CD4-positive, alpha-beta T cell treated with Interleukin-2 at 100 ng/mL for 4 hours (primary cell): Measurements from ENCODE around the gene RNF44.

Experiments used
- DNase-seq: peaks from one replicate; pipeline ENCODE4 v3.0.0-alpha.2; 2020; ENCODE audit warnings: low spot score

The RNF44 gene

DNA sequence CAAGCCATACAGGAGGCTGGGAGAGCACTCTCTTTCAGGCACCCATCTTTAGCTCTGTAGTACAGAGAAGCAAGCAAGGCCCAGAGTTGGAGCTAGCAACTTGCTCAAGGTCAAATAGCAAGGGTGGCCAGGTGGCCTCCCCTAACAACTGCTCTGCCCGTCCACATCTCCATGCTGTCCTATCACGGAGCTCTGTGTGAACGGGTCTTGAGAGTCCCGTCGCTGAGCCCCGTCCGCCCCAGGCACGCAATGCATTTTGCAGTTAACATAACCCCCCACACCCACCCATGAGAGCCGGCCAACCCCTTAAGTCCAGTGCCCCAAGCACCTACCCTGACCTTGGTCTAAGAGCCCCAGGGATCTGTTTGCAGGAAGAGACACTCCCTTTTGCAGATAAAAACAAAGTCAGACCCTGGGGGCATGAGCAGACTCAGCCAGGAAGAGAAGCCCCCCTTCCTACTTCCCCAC is 1.5 kb downstream of the RNF44 start:
- DNase-seq: no peak

DNA sequence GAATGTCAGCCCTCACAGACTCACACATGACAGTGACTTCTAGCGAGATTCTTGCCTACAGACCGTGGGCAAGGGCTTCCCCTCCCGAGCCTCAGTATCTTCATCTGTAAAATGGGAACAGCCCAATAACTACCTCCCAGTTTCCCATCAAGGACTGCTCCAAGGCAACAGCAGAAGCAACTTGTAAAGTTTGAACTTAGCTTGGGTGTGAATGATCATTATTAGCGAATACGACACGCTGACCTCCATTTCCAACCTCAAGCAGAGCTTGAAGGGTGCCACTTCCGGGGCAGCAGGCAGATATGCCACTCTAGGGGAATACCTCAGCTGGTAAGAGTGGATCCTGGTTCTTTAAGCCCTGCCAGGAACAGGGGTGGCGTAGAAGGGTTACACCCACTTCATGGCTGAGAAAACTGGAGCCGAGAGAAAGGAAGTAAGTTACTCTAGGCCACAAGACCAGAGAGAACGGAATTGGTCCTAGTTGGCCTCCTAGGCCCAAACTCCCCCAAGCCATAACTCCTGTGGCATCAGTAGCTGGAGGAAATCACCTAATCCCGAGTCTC is 2.0 kb downstream of the RNF44 start:
- peak; percentile 64 for DNase-seq

- no peak for DNase-seq
These were observed 2.6 kb downstream of the RNF44 start for GRCh38 chr5:176534640-176535039.

DNA sequence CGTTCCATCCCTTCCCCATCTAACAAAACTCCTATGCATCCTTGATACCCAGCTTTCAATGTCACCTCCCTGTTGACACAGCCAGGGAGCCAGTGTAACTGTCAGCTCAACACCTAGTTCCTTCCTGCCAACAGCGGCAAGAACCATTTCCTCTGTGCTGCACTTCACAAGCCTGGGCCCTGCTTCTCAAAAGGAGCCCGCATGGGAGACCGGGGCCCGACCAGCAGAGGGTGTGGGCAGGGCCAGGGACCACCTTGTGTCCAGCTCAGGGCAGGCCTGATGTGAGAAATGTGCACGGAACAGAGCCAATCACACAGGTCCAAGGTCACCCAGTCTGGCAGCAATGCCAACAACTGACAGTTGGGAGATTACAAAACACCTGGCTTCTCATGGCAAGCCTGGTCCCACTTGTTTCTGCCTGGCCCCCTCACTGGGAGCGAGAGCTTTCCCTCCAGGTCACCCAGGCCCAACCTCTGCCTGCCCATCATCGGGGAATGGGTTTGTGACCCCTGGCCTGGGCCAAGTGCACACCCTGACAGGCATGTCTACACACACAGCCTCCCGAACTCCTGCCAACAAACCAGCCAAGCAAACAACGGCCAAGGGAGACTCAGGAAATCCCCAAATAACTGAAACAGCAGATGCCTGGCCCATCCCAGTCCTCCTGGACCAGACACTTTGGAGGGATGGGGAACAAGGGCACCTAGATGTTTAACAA is 3.1 kb downstream of the RNF44 start:
- peak; percentile 65 for DNase-seq

DNA sequence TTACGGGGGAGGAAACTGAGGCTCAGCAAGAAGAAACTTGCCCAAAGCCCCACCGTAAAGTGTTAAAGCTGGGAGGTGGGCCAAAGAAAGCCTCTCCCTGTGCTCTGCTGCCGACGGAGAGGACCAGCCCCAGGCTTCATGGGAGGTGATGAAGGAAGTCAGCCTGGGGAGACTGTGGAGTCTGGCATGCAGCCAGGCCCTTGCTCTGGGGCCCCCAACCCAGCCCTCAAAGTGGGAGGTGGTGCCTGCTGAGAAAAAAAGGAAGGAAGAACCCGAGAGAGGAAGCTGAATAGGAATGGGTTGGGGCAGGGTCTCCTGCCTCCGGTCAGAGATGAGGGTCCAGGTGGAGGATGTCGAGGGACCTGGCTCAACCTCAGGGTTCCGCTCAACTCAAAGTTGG is 3.8 kb downstream of the RNF44 start:
- no peak for DNase-seq

DNA sequence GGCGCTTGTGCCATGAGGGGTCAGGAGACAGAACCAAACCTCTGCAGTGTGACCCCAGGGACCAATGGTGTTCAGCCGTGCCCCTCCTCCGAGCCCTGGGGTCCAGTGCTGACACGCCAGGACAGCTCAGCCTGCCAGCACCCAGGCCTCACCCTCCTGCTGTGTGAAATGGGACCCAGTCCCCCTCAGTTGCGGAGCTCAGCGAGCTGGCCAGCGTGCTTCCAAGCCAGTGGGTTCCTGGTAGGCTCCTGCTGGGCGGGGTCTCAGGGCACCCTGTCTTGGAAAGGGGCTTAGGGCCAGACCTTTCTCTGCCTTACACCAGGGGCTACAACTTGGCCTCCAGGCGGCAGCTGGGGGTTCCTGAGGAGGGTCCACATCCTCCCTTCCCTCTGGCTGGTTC is 4.4 kb downstream of the RNF44 start:
- DNase-seq: no peak

DNA sequence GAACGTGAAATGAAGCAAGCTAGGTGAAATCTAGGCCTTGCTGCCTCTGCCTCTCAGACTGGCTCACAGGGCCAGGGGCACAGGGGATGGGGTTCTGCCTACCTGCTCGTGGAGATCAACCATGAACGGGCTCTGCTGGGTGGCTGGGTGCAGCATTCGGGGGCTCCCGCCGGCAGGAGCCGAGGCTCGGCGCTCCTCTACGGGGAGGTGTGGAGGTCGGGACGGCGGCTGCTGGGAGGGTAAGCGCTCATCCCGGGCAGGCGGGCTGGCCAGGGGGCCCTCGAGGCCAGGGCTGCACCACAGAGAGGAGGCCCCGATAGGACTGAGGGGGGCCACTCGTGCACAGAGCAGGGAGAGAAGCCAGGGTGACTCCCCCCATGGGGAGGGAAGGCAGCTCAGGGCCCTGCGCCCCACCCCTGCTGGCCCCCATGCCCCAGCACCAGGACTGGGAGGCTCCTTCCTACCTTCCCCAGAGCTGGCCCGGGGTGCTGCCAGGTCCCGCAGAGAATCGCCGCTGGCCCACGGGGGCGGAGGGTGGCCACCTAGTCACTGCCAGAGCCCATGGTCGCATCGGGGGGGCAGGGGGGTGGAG is 5.2 kb downstream of the RNF44 start:
- DNase-seq: no peak

DNA sequence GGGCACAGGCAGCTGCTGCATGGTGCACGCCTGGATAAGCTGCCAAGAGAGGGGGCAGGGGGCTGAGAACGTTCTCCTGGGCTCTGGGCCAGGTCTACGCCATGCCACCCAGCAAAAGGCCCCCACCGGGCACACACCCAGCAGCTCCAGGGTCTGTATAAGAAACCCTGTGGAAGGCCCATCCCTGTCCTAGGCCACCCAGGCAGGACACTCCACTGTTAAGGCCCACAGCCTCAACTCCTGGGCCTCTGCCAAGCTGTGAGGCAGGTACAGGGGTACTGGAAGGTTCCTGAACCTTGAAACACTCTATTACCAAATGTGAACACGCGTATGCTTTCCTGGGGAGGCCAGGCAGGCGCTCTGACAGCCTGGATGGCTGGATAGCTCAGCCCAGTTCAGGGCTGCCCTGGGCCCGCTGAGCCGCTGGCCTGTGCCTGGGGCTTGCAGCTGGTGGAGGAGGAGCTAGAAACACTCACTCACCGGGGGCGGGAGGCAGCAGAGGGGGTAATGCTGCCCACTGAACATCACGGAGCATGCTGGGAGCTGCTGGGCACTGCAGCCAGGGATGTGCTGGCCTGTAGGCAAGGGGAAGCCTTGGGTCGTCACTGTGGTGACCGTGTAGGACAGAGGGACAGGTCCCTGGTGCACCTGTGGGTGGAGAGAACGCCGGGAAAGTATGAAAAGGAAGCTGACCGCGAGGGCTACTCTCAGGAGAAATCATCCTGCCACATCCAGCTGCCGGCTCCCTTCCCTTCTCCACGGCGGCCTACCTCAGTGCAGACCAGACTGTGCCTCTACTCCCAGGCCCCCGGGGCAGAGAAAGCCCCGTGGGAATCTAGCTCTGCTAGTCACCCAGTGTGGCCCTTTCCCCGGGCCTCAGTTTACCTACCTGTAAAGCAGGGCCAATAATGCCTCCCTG is 6.0 kb downstream of the RNF44 start:
- DNase-seq: no peak

- DNase-seq: no peak
These were observed 6.7 kb downstream of the RNF44 start for GRCh38 chr5:176530393-176530982.

DNA sequence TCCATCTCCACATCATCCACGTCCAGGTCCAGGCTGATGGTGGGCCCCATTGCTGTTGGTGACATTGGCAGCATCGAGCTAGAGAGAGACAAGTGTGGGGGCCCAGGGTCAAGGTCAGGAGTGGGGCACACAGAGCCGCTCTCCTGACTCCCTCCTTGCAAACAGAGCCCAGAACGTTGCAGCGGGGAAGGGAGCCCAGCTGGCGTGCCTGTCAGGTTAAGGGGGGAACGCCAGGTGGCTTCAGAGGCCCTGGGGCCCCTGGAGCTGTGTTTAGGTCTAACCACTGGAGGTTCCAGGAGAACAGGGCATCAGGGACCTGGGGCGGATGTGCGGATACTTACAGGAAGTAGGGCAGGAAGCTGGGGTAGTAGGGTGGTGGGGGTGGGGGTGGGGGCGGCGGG is 7.5 kb downstream of the RNF44 start:
- DNase-seq: peak; percentile 62

- no peak for DNase-seq
These were observed 8.0 kb downstream of the RNF44 start for GRCh38 chr5:176529116-176529740.

- DNase-seq: no peak
These were observed 8.5 kb downstream of the RNF44 start for GRCh38 chr5:176528761-176529115.

DNA sequence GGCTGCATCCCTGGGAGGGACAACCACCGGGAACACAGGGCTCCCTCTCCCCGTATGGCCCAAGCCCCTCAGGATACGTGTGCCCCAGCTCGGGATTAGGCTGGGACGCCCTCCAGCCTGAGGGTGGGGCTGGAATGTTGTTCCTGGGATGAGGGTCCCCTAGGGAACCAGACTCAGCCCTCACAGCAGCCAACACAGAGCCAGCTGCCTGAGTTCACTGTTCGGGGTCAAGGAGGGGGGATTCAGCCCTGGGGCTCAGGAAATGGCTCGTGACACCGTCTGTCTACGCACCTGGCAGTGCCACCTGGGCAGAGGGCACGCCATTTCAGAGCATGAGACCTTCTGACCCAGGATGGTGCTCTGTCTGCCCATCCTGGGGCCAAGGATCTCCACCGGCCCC is 8.9 kb downstream of the RNF44 start:
- no peak for DNase-seq

DNA sequence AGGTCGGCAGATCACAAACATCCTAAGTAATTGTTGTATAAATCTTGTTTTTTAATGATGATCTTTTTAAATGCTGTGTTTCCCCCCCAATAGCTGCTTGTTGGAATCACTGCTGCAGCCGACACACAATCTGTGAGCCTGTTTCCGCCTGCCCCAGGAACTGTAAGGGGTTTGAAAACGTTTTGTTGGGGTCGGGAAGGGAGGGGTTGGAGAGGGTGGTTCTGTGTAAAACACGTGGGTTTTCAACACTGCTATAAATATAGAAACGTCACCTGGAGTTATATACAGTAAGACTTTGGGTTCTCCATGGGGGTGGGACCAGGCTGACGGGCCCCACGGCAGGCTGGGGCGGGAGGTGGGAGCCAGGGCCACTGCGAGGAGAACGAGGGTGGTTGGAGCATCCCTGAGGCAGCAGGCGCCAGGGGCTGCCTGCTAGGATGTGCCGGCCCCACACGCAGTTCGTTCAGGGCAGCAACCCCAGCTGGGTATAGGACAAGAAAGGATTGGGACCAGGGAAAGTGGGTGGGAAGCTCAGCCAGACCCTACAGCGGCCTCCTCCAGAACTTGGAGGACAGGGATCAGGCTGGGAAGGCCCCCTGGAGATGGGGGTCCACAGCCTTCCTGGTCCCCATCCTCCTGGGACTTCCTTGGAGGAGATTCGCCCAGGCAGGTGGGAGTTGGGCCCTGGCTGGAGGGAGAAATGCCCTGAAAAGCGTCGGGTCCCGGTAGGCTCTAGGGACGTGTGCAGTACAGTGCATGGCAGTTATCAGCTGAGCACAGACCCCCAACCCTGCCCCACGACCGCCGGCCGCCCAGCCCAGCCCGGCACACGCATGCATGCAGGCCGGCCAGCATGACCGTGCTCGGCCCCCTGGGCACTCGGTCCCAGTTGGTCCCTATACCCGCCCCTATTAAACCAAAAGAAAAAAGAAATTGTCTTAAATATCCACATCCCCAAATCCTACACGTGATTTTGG is 9.7 kb downstream of the RNF44 start:
- DNase-seq: no peak

DNA sequence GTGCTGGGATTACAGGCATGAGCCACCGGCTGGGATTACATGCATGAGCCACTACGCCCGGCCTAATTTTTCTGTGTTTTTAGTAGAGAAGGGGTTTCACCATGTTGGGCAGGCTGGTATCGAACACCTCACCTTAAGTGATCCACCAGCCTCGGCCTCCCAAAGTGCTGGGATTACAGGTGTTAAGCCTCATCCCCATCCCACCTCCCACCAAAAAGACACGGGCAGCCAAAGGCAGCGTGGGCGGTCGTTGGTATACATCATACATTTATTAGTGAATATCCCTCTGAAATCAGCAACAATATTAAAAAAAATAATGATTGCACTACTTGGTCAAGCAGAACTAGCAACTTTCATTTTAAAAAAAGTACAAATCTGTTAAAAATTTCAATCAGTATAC is 10.7 kb downstream of the RNF44 start:
- DNase-seq: no peak

GRCh38 chr5:176525677-176526076 is 11.5 kb downstream of the RNF44 start:
- no peak for DNase-seq

GRCh38 chr5:176524987-176525386 is 12.2 kb downstream of the RNF44 start:
- no peak for DNase-seq

- DNase-seq: no peak
These were observed 13.1 kb downstream of the RNF44 start for GRCh38 chr5:176524138-176524537.

GRCh38 chr5:176521699-176522263 is 15.4 kb downstream of the RNF44 start:
- no peak for DNase-seq

DNA sequence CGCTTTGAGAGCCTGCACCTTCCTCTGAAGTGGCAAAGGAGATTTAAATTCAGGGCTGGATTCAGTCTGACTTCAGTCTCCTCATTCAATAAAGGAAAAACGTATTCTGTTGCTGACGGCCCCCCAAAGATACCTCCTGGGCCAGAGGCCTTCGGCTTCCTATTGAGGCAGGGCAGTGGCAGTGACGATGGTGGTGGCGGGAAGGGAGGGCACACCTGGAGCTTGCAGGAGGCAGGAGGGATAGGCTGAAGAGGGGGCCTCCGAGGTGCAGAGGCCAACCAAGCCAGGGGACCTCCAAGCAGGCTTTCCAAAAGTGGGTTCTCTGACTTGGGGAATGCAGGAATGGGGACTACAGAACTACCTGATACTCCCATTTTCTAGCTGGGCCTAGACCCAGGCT is 15.9 kb downstream of the RNF44 start:
- DNase-seq: no peak
